Breast epithelium (tissue), 3 donors: ENCODE results near the gene CTDSPL.

ENCODE experiments used
- POLR2A ChIP-seq: fragments of 450-650 bp; IDR thresholded peaks from one replicate; pipeline ENCODE4 v1.6.1; 2016; ENCODE audit warnings: antibody characterized with exemption, mild to moderate bottlenecking, moderate library complexity
- POLR2AphosphoS5 ChIP-seq, 3 donors: sonication (generic); formaldehyde crosslinking; IDR thresholded peaks; one replicate each; pipeline ENCODE4 v1.6.1; 2017; ENCODE audit warnings: antibody characterized with exemption in 3 of 3
- TF ChIP-seq, protein P1 (sequence below), 3 donors: fragments of 450-650 bp; IDR thresholded peaks; one replicate each; pipeline ENCODE4 v1.5.1; 2016 to 2017; ENCODE audit warnings: antibody characterized with exemption in 3 of 3, mild to moderate bottlenecking in 3 of 3, moderate library complexity in 3 of 3

GRCh38 chr3:37906734-37907282 is 45.1 kb downstream of the CTDSPL start:
- no peak for TF ChIP-seq POLR2A
- TF ChIP-seq, protein P1, sequence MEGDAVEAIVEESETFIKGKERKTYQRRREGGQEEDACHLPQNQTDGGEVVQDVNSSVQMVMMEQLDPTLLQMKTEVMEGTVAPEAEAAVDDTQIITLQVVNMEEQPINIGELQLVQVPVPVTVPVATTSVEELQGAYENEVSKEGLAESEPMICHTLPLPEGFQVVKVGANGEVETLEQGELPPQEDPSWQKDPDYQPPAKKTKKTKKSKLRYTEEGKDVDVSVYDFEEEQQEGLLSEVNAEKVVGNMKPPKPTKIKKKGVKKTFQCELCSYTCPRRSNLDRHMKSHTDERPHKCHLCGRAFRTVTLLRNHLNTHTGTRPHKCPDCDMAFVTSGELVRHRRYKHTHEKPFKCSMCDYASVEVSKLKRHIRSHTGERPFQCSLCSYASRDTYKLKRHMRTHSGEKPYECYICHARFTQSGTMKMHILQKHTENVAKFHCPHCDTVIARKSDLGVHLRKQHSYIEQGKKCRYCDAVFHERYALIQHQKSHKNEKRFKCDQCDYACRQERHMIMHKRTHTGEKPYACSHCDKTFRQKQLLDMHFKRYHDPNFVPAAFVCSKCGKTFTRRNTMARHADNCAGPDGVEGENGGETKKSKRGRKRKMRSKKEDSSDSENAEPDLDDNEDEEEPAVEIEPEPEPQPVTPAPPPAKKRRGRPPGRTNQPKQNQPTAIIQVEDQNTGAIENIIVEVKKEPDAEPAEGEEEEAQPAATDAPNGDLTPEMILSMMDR (IDR thresholded peaks at IDR 0.05), result no peak
- no peak for TF ChIP-seq POLR2AphosphoS5 (IDR thresholded peaks at IDR 0.05)
